ENCODE measurements around the gene ENTPD6.
"Not testable (repeated sequence)": the region's sequence is repeated elsewhere in the genome, so short reads cannot be mapped to it uniquely, and the experiment has no call there.

Gene ENTPD6

GRCh38 chr20:25236450-25237304, 41.2 kb downstream of the ENTPD6 start:
- no peak for TF ChIP-seq CTCF (IDR thresholded peaks at IDR 0.05; ENCODE audit: low read depth, low read length)
- no peak for DNase-seq (ENCODE audit: extremely low read depth, low read depth)

GRCh38 chr20:25237610-25238318, 42.3 kb downstream of the ENTPD6 start:
- peak; percentile 96 for DNase-seq (ENCODE audit: extremely low read depth, low read depth)
- no peak for TF ChIP-seq CTCF (IDR thresholded peaks at IDR 0.05; ENCODE audit: low read depth, low read length)

GRCh38 chr20:25238319-25239037, 43.0 kb downstream of the ENTPD6 start:
- DNase-seq (ENCODE audit: extremely low read depth, low read depth), result no peak
- no peak for TF ChIP-seq CTCF (IDR thresholded peaks at IDR 0.05; ENCODE audit: low read depth, low read length)

GRCh38 chr20:25239387-25240370, 44.2 kb downstream of the ENTPD6 start:
- DNase-seq (ENCODE audit: extremely low read depth, low read depth), result no peak

GRCh38 chr20:25240851-25241658, 45.5 kb downstream of the ENTPD6 start:
- DNase-seq (ENCODE audit: extremely low read depth, low read depth), result not testable (repeated sequence)

More at GRCh38 chr20:25239387-25240370, 44.2 kb downstream of the ENTPD6 start:
- TF ChIP-seq CTCF (IDR thresholded peaks at IDR 0.05; ENCODE audit: low read depth, low read length), result no peak

GRCh38 chr20:25241659-25241955, 46.1 kb downstream of the ENTPD6 start:
- DNase-seq (ENCODE audit: extremely low read depth, low read depth), result not testable (repeated sequence)

GRCh38 chr20:25242231-25242630, 46.7 kb downstream of the ENTPD6 start:
- TF ChIP-seq CTCF (IDR thresholded peaks at IDR 0.05; ENCODE audit: low read depth, low read length), result no peak
- DNase-seq (ENCODE audit: extremely low read depth, low read depth), result no peak

All from AG09319 (cell line).